ENCODE measurements around the gene KANSL1. TPM values are rescaled to one million over a fixed set of nuclear protein-coding genes. Genes with fewer than 3 reads are reported as not detected.
"Not testable (repeated sequence)": the region's sequence is repeated elsewhere in the genome, so short reads cannot be mapped to it uniquely, and the experiment has no call there.

The KANSL1 gene
- total RNA-seq, 2 donors from 2014 or later = 86.5 to 102 TPM

- no peaks in the 10 kb centered on the region for H3K4me1 ChIP-seq (ENCODE audit: control insufficient read depth in 1 of 2, low read depth in 2 of 2)
- H3K27me3 ChIP-seq (replicated peaks; ENCODE audit: insufficient read depth) = no peaks in the 10 kb centered on the region
- TF ChIP-seq, protein P1, sequence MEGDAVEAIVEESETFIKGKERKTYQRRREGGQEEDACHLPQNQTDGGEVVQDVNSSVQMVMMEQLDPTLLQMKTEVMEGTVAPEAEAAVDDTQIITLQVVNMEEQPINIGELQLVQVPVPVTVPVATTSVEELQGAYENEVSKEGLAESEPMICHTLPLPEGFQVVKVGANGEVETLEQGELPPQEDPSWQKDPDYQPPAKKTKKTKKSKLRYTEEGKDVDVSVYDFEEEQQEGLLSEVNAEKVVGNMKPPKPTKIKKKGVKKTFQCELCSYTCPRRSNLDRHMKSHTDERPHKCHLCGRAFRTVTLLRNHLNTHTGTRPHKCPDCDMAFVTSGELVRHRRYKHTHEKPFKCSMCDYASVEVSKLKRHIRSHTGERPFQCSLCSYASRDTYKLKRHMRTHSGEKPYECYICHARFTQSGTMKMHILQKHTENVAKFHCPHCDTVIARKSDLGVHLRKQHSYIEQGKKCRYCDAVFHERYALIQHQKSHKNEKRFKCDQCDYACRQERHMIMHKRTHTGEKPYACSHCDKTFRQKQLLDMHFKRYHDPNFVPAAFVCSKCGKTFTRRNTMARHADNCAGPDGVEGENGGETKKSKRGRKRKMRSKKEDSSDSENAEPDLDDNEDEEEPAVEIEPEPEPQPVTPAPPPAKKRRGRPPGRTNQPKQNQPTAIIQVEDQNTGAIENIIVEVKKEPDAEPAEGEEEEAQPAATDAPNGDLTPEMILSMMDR (IDR thresholded peaks at IDR 0.05) = no peak
- ATAC-seq (ENCODE audit: insufficient number of reproducible peaks, low FRiP score, low read depth) (no peak), DNase-seq (ENCODE audit: low spot score) (no peak)
- no peak overlapping the region for H3K4me3 ChIP-seq
- H3K27ac ChIP-seq = no peak overlapping the region
- H3K9me3 ChIP-seq = no peaks in the 10 kb centered on the region
- peaks cover 17% of the 10 kb centered on the region for H3K36me3 ChIP-seq
These were observed 166.8 kb downstream of the KANSL1 start for GRCh38 chr17:46026166-46027047.

DNA sequence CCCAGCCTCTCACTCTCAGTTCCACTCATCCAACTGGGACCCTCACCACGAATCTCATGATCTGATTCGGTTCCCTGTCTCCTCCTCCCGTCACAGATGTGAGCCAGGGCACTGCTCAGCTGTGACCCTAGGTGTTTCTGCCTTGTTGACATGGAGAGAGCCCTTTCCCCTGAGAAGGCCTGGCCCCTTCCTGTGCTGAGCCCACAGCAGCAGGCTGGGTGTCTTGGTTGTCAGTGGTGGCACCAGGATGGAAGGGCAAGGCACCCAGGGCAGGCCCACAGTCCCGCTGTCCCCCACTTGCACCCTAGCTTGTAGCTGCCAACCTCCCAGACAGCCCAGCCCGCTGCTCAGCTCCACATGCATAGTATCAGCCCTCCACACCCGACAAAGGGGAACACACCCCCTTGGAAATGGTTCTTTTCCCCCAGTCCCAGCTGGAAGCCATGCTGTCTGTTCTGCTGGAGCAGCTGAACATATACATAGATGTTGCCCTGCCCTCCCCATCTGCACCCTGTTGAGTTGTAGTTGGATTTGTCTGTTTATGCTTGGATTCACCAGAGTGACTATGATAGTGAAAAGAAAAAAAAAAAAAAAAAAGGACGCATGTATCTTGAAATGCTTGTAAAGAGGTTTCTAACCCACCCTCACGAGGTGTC, 167.6 kb downstream of the KANSL1 start:
- TF ChIP-seq, protein P1 (IDR thresholded peaks at IDR 0.05) = no peak
- Histone ChIP-seq H3K27ac (no peak overlapping the region), H3K9me3 (no peaks in the 10 kb centered on the region), H3K27me3 (replicated peaks; ENCODE audit: insufficient read depth) (no peaks in the 10 kb centered on the region), H3K4me3 (no peak overlapping the region), H3K36me3 (peaks cover 10% of the 10 kb centered on the region), H3K4me1 (ENCODE audit: control insufficient read depth in 1 of 2, low read depth in 2 of 2) (no peaks in the 10 kb centered on the region)
- no peak for ATAC-seq (ENCODE audit: insufficient number of reproducible peaks, low FRiP score, low read depth)
- DNase-seq (ENCODE audit: low spot score) = no peak

- Histone ChIP-seq H3K4me3 (no peak overlapping the region), H3K27ac (no peak overlapping the region), H3K27me3 (replicated peaks; ENCODE audit: insufficient read depth) (no peaks in the 10 kb centered on the region), H3K4me1 (ENCODE audit: control insufficient read depth in 1 of 2, low read depth in 2 of 2) (no peaks in the 10 kb centered on the region), H3K9me3 (no peaks in the 10 kb centered on the region), H3K36me3 (peaks cover 6% of the 10 kb centered on the region)
- TF ChIP-seq, protein P1 (IDR thresholded peaks at IDR 0.05) = no peak
- DNase-seq (ENCODE audit: low spot score) (no peak), ATAC-seq (ENCODE audit: insufficient number of reproducible peaks, low FRiP score, low read depth) (no peak)
These were observed 168.2 kb downstream of the KANSL1 start for GRCh38 chr17:46025060-46025459.

GRCh38 chr17:46024590-46024989, 168.6 kb downstream of the KANSL1 start:
- Histone ChIP-seq H3K27ac (no peak overlapping the region), H3K4me1 (ENCODE audit: control insufficient read depth in 1 of 2, low read depth in 2 of 2) (no peaks in the 10 kb centered on the region), H3K36me3 (peaks cover 6% of the 10 kb centered on the region), H3K9me3 (no peaks in the 10 kb centered on the region), H3K4me3 (no peak overlapping the region), H3K27me3 (replicated peaks; ENCODE audit: insufficient read depth) (no peaks in the 10 kb centered on the region)
- ATAC-seq (ENCODE audit: insufficient number of reproducible peaks, low FRiP score, low read depth) (no peak), DNase-seq (ENCODE audit: low spot score) (no peak)
- TF ChIP-seq, protein P1 (IDR thresholded peaks at IDR 0.05) = no peak

DNA sequence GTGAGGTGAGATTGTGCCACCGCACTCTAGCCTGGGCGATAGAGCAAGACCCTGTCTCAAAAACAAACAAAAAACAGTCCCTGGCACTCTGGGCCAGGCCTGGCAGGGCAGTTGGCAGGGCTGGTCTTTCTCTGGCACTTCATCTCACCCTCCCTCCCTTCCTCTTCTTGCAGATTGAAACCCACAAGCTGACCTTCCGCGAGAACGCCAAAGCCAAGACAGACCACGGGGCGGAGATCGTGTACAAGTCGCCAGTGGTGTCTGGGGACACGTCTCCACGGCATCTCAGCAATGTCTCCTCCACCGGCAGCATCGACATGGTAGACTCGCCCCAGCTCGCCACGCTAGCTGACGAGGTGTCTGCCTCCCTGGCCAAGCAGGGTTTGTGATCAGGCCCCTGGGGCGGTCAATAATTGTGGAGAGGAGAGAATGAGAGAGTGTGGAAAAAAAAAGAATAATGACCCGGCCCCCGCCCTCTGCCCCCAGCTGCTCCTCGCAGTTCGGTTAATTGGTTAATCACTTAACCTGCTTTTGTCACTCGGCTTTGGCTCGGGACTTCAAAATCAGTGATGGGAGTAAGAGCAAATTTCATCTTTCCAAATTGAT, 169.3 kb downstream of the KANSL1 start:
- Histone ChIP-seq H3K4me1 (ENCODE audit: control insufficient read depth in 1 of 2, low read depth in 2 of 2) (no peaks in the 10 kb centered on the region), H3K9me3 (no peaks in the 10 kb centered on the region), H3K36me3 (peaks cover 6% of the 10 kb centered on the region), H3K4me3 (no peak overlapping the region), H3K27me3 (replicated peaks; ENCODE audit: insufficient read depth) (no peaks in the 10 kb centered on the region), H3K27ac (no peak overlapping the region)
- ATAC-seq (ENCODE audit: insufficient number of reproducible peaks, low FRiP score, low read depth) (no peak), DNase-seq (ENCODE audit: low spot score) (no peak)
- TF ChIP-seq, protein P1 (IDR thresholded peaks at IDR 0.05) = no peak

- H3K9me3 ChIP-seq; ATAC-seq (ENCODE audit: insufficient number of reproducible peaks, low FRiP score, low read depth); H3K4me3 ChIP-seq; H3K4me1 ChIP-seq (ENCODE audit: control insufficient read depth in 1 of 2, low read depth in 2 of 2); H3K27me3 ChIP-seq (replicated peaks; ENCODE audit: insufficient read depth); DNase-seq (ENCODE audit: low spot score); H3K27ac ChIP-seq; H3K36me3 ChIP-seq: not testable (repeated sequence)
These were observed 169.9 kb downstream of the KANSL1 start for GRCh38 chr17:46023366-46023765.

Data from thoracic aorta (tissue), 2 donors.